GM12878 (cell line): ENCODE results near the gene ULK4. TPM values are rescaled to one million over a fixed set of nuclear protein-coding genes. Genes with fewer than 3 reads are reported as not detected.

Experiments
- ATAC-seq: fragments of 200-7000 bp; cut with Tn5 transposase; 3 replicates; pipeline ENCODE4 v1.9.1; 2020; ENCODE audit warnings: mild to moderate bottlenecking, moderate library complexity
- BruUV-seq: library from RNA; stranded (reverse); fragments of 400-500 nt; replicated peaks from 2 replicates; lab custom pipeline; 2021; lab: Mats Ljungman, UMichigan
- CTCF ChIA-PET: fragments of 300-600 bp; sonication (Branson Sonifier 250); formaldehyde crosslinking; extraction: SDS; loops from one replicate; lab custom pipeline; 2021; ENCODE audit warnings: inconsistent platforms; lab: Yijun Ruan, JAX
- POLR2A ChIA-PET: fragments of 350-600 bp; formaldehyde crosslinking; extraction: SDS; loops from one replicate; lab custom pipeline; 2021; ENCODE audit warnings: inconsistent platforms; lab: Charles Lee
- RAD21 ChIA-PET: fragments of 300-600 bp; sonication (Branson Sonifier 250); formaldehyde crosslinking; loops from one replicate; lab custom pipeline; 2023; ENCODE audit warnings: antibody characterized with exemption; ENCODE audit not compliant: unreplicated experiment; lab: Charles Lee
- SMC1A ChIA-PET: fragments of 300-600 bp; sonication (Branson Sonifier 250); formaldehyde crosslinking; loops from one replicate; lab custom pipeline; 2023; ENCODE audit not compliant: unreplicated experiment, uncharacterized antibody; lab: Charles Lee
- DNase-seq: peaks from one replicate; pipeline ENCODE4 v3.0.0-alpha.2; 2011; ENCODE audit warnings: low read depth, low spot score
- FAIRE-seq: peaks from 3 replicates; lab custom pipeline; 2011; peaks lifted over from hg19 to GRCh38; lab: Jason Lieb, UNC
- H2AFZ ChIP-seq: 2 replicates; pipeline ENCODE4 v1.6.0; 2011; ENCODE audit warnings: low read depth, low read length, control low read depth; ENCODE audit not compliant: control insufficient read depth
- H3K27ac ChIP-seq: 2 replicates; pipeline ENCODE4 v1.5.1; 2011; ENCODE audit warnings: control low read depth; ENCODE audit not compliant: control insufficient read depth, insufficient read depth
- H3K27me3 ChIP-seq, 2 experiments: replicated peaks in 1 of 2; 2 replicates each; pipeline versions ENCODE4 v1.6.0 to v1.6.1; 2011; ENCODE audit warnings: low read length in 1 of 2; ENCODE audit not compliant: control insufficient read depth in 2 of 2, insufficient read depth in 2 of 2
- H3K36me3 ChIP-seq, 2 experiments: 2 replicates each; pipeline ENCODE4 v1.5.1; 2011; ENCODE audit warnings: low read length in 1 of 2; ENCODE audit not compliant: control insufficient read depth in 2 of 2, insufficient read depth in 2 of 2
- H3K4me1 ChIP-seq: 2 replicates; pipeline ENCODE4 v1.6.1; 2011; ENCODE audit warnings: mild to moderate bottlenecking, low read length, moderate library complexity, mixed read lengths; ENCODE audit not compliant: control insufficient read depth, insufficient read depth
- H3K4me2 ChIP-seq: 2 replicates; pipeline ENCODE4 v1.6.0; 2011; ENCODE audit warnings: control low read depth; ENCODE audit not compliant: control insufficient read depth, insufficient read depth
- H3K4me3 ChIP-seq: fragments of 200-600 bp; sonication (generic); 2 replicates; pipeline ENCODE4 v1.5.1; 2016
- H3K79me2 ChIP-seq: 2 replicates; pipeline ENCODE4 v1.6.0; 2011; ENCODE audit warnings: low read length; ENCODE audit not compliant: control insufficient read depth, insufficient read depth
- H3K9ac ChIP-seq: 2 replicates; pipeline ENCODE4 v1.8.0; 2011; ENCODE audit warnings: low read length, control low read depth, mixed read lengths; ENCODE audit not compliant: control insufficient read depth, insufficient read depth
- H3K9me3 ChIP-seq: replicated peaks from 3 replicates; pipeline ENCODE4 v1.5.1; 2011; ENCODE audit warnings: mild to moderate bottlenecking, low read length; ENCODE audit not compliant: control insufficient read depth, insufficient read depth
- H4K20me1 ChIP-seq: 2 replicates; pipeline ENCODE4 v1.6.0; 2011; ENCODE audit not compliant: control insufficient read depth, insufficient read depth
- CEBPB ChIP-seq, 2 experiments: fragments of 150-350 bp in 1 of 2; IDR thresholded peaks; 2 replicates each; pipeline ENCODE4 v1.6.1; 2012 to 2014; ENCODE audit warnings: low read depth in 2 of 2, low read length in 2 of 2, borderline replicate concordance in 1 of 2, inconsistent platforms in 1 of 2
- EZH2 ChIP-seq: IDR thresholded peaks from 2 replicates; pipeline ENCODE4 v1.6.1; 2012; ENCODE audit warnings: low read depth, mild to moderate bottlenecking, control low read depth, inconsistent platforms, low read length, borderline replicate concordance; ENCODE audit not compliant: control insufficient read depth
- FOS ChIP-seq: IDR thresholded peaks from 3 replicates; pipeline ENCODE4 v1.6.1; 2011; ENCODE audit warnings: borderline replicate concordance; ENCODE audit not compliant: insufficient read length; ENCODE audit errors: extremely low read depth
- JUNB ChIP-seq: IDR thresholded peaks from 2 replicates; pipeline ENCODE4 v1.6.1; 2016; ENCODE audit warnings: antibody characterized with exemption, mild to moderate bottlenecking
- NFYA ChIP-seq: IDR thresholded peaks from 2 replicates; pipeline ENCODE4 v1.6.1; 2011; ENCODE audit warnings: low read depth, mild to moderate bottlenecking, low read length, improper control_type of control experiment, borderline replicate concordance
- NRF1 ChIP-seq: conservative IDR thresholded peaks from 2 replicates; pipeline ENCODE4 v1.6.1; 2011; ENCODE audit warnings: mild to moderate bottlenecking, low read depth, low read length, improper control_type of control experiment
- PAX8 ChIP-seq: fragments of 450-650 bp; IDR thresholded peaks from 2 replicates; pipeline ENCODE4 v1.6.1; 2017; ENCODE audit warnings: mild to moderate bottlenecking, moderate library complexity
- RAD21 ChIP-seq: IDR thresholded peaks from 2 replicates; pipeline ENCODE4 v1.6.1; 2011; ENCODE audit warnings: mild to moderate bottlenecking, low read depth, low read length, moderate library complexity; ENCODE audit not compliant: insufficient read depth
- SP1 ChIP-seq: IDR thresholded peaks from one replicate; pipeline ENCODE4 v1.6.1; 2011; ENCODE audit warnings: low read depth, low read length
- WGBS: methylation state at CpG from one replicate; pipeline ENCODE4 v1.1.6; 2016; ENCODE audit warnings: low lambda C conversion rate; ENCODE audit not compliant: insufficient replicate concordance, insufficient coverage; ENCODE audit errors: missing lambda C conversion rate; 5-methylcytosine and 5-hydroxymethylcytosine counted together
- in situ Hi-C: fragments of 300-500 bp; cut with MboI; formaldehyde crosslinking; loops from 9 replicates; pipeline ENCODE4 v1.14.3; 2018; ENCODE audit warnings: mixed read lengths
- intact Hi-C: fragments of 100-400 bp; cut with micrococcal nuclease; formaldehyde crosslinking; loops from one replicate; pipeline ENCODE4 v1.14.2; 2022; ENCODE audit not compliant: unreplicated experiment
- polyA plus RNA-seq, 11 experiments: library from polyadenylated mRNA; depleted of rRNA in 4 of 11; unstranded in 6 of 11; stranded (reverse) in 5 of 11; fragments of >200 nt; fragmentation: Nextera tagmentation in 4 of 11; fragmentation: Illumina TruSeq in 1 of 11; extraction: Ambion mirVana in 4 of 11; extraction: Trizol in 1 of 11; gene quantifications; 1 replicate in 1 of 11; 2 replicates in 10 of 11; pipeline versions ENCODE4 v1.2.1 to v1.2.3, GENCODE V29; 2011 to 2016; ENCODE audit warnings: inconsistent platforms in 2 of 11, missing spikeins in 2 of 11, low read depth in 1 of 11
- total RNA-seq, 4 experiments: library from RNA; depleted of rRNA in 3 of 4; stranded (reverse); fragments of >200 nt in 3 of 4; fragmentation: Illumina TruSeq in 1 of 4; extraction: Trizol in 1 of 4; gene quantifications; 2 replicates each; pipeline versions ENCODE4 v1.2.1 to v1.2.3, GENCODE V29; 2013 to 2021
- TF ChIP-seq, protein P1 (sequence below): IDR thresholded peaks from 2 replicates; pipeline ENCODE4 v1.6.1; 2011; ENCODE audit warnings: low read depth, mild to moderate bottlenecking, low read length, moderate library complexity, borderline replicate concordance; ENCODE audit errors: extremely low read depth
- TF ChIP-seq, protein P2 (sequence below): fragments of 450-650 bp; IDR thresholded peaks from 2 replicates; pipeline ENCODE4 v1.6.1; 2014; ENCODE audit warnings: mild to moderate bottlenecking
- TF ChIP-seq, protein P3 (sequence below): IDR thresholded peaks from 2 replicates; pipeline ENCODE4 v1.6.1; 2011; ENCODE audit warnings: mild to moderate bottlenecking, low read depth, low read length, moderate library complexity; ENCODE audit not compliant: insufficient replicate concordance
- TF ChIP-seq, protein P4 (sequence below): fragments of 450-650 bp; IDR thresholded peaks from 2 replicates; pipeline ENCODE4 v1.6.1; 2017; ENCODE audit warnings: low read depth, mild to moderate bottlenecking, moderate library complexity
- TF ChIP-seq, protein P5 (sequence below): IDR thresholded peaks from 2 replicates; pipeline ENCODE4 v1.6.1; 2012; ENCODE audit warnings: low read depth, low read length, improper control_type of control experiment
- TF ChIP-seq, protein P6 (sequence below): fragments of 450-650 bp; formaldehyde crosslinking; IDR thresholded peaks from 2 replicates; pipeline ENCODE4 v1.4.0; 2020; ENCODE audit warnings: mild to moderate bottlenecking, moderate library complexity

The ULK4 gene
- total and polyA plus RNA-seq, 10 of the 15 experiments (the other 5 are each of a cell fraction or from before 2014, with no cell fraction given): 3.5 to 7.6 (median 6.3) TPM

DNA sequence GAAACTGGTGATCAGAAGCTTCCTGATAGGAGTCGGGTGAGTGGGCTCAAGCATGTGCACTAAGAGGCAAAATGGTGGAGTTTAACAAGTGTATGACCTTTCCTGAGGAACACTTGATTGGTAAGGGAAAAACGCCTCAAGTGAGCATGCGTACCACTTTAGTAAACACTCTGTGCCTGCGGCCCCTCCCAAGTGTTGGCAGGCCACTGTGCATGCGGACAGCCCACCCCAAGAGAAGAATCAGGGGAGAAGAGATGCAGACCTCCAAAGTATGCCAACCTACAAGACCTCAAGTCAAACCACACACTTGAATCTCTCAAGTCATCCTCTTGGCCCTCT lies 640.3 kb downstream of the ULK4 start:
- Histone ChIP-seq H3K9me3 (no peaks in the 10 kb centered on the region), H3K9ac (no peak overlapping the region), H3K36me3 (no peaks in the 10 kb centered on the region), H4K20me1 (no peaks in the 10 kb centered on the region), H3K27ac (no peak overlapping the region), H3K4me1 (no peaks in the 10 kb centered on the region), H3K4me3 (no peak overlapping the region), H3K79me2 (no peaks in the 10 kb centered on the region), H3K4me2 (no peak overlapping the region), H2AFZ (no peak overlapping the region), H3K27me3 (no peaks in the 10 kb centered on the region; a peak in 1 of 4 replicates)
- no peak for FAIRE-seq
- ChIA-PET CTCF (no interaction called here), RAD21 (no interaction called here), SMC1A (no interaction called here), POLR2A (no interaction called here)
- TF ChIP-seq JUNB (no peak), NFYA (no peak), CEBPB (IDR thresholded peaks at IDR 0.05; ENCODE audit: borderline replicate concordance in 1 of 2, low read depth in 2 of 2, low read length in 2 of 2) (no peak), SP1 (no peak), FOS (no peak), PAX8 (no peak), EZH2 (no peak), NRF1 (no peak), RAD21 (no peak)
- TF ChIP-seq, protein P1, sequence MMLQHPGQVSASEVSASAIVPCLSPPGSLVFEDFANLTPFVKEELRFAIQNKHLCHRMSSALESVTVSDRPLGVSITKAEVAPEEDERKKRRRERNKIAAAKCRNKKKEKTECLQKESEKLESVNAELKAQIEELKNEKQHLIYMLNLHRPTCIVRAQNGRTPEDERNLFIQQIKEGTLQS: no peak
- TF ChIP-seq, protein P2, sequence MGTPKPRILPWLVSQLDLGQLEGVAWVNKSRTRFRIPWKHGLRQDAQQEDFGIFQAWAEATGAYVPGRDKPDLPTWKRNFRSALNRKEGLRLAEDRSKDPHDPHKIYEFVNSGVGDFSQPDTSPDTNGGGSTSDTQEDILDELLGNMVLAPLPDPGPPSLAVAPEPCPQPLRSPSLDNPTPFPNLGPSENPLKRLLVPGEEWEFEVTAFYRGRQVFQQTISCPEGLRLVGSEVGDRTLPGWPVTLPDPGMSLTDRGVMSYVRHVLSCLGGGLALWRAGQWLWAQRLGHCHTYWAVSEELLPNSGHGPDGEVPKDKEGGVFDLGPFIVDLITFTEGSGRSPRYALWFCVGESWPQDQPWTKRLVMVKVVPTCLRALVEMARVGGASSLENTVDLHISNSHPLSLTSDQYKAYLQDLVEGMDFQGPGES: no peak
- TF ChIP-seq, protein P3, sequence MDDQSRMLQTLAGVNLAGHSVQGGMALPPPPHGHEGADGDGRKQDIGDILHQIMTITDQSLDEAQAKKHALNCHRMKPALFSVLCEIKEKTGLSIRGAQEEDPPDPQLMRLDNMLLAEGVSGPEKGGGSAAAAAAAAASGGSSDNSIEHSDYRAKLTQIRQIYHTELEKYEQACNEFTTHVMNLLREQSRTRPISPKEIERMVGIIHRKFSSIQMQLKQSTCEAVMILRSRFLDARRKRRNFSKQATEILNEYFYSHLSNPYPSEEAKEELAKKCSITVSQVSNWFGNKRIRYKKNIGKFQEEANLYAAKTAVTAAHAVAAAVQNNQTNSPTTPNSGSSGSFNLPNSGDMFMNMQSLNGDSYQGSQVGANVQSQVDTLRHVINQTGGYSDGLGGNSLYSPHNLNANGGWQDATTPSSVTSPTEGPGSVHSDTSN: no peak
- TF ChIP-seq, protein P4, sequence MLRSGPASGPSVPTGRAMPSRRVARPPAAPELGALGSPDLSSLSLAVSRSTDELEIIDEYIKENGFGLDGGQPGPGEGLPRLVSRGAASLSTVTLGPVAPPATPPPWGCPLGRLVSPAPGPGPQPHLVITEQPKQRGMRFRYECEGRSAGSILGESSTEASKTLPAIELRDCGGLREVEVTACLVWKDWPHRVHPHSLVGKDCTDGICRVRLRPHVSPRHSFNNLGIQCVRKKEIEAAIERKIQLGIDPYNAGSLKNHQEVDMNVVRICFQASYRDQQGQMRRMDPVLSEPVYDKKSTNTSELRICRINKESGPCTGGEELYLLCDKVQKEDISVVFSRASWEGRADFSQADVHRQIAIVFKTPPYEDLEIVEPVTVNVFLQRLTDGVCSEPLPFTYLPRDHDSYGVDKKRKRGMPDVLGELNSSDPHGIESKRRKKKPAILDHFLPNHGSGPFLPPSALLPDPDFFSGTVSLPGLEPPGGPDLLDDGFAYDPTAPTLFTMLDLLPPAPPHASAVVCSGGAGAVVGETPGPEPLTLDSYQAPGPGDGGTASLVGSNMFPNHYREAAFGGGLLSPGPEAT: no peak
- TF ChIP-seq, protein P5, sequence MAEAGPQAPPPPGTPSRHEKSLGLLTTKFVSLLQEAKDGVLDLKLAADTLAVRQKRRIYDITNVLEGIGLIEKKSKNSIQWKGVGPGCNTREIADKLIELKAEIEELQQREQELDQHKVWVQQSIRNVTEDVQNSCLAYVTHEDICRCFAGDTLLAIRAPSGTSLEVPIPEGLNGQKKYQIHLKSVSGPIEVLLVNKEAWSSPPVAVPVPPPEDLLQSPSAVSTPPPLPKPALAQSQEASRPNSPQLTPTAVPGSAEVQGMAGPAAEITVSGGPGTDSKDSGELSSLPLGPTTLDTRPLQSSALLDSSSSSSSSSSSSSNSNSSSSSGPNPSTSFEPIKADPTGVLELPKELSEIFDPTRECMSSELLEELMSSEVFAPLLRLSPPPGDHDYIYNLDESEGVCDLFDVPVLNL: no peak
- TF ChIP-seq, protein P6, sequence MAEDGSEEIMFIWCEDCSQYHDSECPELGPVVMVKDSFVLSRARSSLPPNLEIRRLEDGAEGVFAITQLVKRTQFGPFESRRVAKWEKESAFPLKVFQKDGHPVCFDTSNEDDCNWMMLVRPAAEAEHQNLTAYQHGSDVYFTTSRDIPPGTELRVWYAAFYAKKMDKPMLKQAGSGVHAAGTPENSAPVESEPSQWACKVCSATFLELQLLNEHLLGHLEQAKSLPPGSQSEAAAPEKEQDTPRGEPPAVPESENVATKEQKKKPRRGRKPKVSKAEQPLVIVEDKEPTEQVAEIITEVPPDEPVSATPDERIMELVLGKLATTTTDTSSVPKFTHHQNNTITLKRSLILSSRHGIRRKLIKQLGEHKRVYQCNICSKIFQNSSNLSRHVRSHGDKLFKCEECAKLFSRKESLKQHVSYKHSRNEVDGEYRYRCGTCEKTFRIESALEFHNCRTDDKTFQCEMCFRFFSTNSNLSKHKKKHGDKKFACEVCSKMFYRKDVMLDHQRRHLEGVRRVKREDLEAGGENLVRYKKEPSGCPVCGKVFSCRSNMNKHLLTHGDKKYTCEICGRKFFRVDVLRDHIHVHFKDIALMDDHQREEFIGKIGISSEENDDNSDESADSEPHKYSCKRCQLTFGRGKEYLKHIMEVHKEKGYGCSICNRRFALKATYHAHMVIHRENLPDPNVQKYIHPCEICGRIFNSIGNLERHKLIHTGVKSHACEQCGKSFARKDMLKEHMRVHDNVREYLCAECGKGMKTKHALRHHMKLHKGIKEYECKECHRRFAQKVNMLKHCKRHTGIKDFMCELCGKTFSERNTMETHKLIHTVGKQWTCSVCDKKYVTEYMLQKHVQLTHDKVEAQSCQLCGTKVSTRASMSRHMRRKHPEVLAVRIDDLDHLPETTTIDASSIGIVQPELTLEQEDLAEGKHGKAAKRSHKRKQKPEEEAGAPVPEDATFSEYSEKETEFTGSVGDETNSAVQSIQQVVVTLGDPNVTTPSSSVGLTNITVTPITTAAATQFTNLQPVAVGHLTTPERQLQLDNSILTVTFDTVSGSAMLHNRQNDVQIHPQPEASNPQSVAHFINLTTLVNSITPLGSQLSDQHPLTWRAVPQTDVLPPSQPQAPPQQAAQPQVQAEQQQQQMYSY (CRISPR knock-in tag): no peak
- no TSS peak for BruUV-seq
- DNase-seq: no peak
- in situ Hi-C loops (no loop called here), intact Hi-C loops (no loop called here)
- WGBS: 50% methylated on average over 5 of the region's 5 CpGs
- ATAC-seq: no peak
